IPS-18c (cell line): ENCODE measurements around the gene EPN2.

ENCODE experiments used
- H3K4me3 ChIP-seq: 2 replicates; pipeline ENCODE4 v1.7.0; 2013; ENCODE audit warnings: low read depth, mild to moderate bottlenecking, low read length, moderate library complexity; ENCODE audit not compliant: insufficient read depth
- H3K9me3 ChIP-seq: one replicate; pipeline ENCODE4 v1.6.1; 2013; ENCODE audit warnings: mild to moderate bottlenecking, low read length, moderate library complexity; ENCODE audit not compliant: control insufficient read depth, insufficient read depth

EPN2 gene

DNA sequence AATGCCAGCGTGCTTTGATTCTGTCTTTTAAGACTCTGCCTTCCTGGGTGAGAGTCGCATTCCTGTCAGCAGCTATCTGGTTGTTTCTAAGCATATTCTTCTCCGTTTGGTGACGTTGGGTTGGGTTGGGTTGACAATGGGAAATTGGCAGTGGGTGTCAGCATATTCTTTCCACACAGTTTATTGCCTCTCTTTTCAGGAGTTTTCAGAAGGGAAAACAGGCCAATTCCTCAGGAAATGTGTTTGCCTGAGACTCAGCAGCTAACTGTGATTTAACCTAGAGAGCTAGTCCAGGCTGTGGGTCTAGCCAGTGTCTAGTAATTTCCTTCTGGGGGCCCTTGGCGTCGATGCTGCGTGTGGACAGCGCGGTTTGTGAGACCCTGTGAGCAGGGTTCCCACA is 21.2 kb downstream of the EPN2 start:
- Histone ChIP-seq H3K4me3 (no peak overlapping the region), H3K9me3 (no peaks in the 10 kb centered on the region)

DNA sequence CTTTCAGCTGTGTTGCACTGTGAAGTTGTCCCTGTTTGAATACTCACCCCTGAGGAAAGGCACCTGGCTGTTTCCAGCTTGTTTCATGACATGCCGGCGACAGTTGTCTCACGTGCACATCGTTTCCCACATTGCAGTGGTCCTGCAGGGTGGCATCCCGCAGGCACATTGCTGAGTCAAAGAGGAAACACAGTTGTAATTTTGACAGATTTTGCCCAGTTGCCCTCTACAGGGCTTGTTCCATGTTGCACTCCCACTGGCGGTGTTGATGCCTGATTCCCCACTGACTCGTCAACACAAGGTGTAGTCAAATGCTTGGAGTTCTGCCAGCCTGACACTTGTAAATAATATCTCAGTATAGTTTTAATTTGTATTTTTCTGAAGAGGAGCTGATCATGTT is 23.8 kb downstream of the EPN2 start:
- no peaks in the 10 kb centered on the region for H3K9me3 ChIP-seq
- H3K4me3 ChIP-seq = no peak overlapping the region

DNA sequence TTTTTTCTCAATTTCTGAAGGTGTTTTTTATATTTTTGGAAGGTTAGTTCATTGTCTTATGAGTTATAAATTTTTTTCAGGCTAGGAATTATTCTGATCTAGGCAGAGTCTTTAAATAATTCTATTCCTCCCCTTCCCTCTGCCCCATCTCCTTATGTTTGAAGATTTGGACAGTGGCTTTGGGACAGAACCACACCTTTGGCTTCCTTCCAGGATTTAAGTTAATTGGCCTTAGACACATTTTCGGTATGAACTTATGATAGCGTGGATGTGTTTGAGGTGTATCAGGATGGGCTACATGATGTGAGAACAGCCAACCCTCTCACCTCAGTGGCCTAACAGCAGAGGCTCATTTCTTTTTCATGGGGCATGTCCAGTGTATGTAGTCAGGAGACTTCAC is 24.3 kb downstream of the EPN2 start:
- H3K4me3 ChIP-seq = no peak overlapping the region
- H3K9me3 ChIP-seq = no peaks in the 10 kb centered on the region

DNA sequence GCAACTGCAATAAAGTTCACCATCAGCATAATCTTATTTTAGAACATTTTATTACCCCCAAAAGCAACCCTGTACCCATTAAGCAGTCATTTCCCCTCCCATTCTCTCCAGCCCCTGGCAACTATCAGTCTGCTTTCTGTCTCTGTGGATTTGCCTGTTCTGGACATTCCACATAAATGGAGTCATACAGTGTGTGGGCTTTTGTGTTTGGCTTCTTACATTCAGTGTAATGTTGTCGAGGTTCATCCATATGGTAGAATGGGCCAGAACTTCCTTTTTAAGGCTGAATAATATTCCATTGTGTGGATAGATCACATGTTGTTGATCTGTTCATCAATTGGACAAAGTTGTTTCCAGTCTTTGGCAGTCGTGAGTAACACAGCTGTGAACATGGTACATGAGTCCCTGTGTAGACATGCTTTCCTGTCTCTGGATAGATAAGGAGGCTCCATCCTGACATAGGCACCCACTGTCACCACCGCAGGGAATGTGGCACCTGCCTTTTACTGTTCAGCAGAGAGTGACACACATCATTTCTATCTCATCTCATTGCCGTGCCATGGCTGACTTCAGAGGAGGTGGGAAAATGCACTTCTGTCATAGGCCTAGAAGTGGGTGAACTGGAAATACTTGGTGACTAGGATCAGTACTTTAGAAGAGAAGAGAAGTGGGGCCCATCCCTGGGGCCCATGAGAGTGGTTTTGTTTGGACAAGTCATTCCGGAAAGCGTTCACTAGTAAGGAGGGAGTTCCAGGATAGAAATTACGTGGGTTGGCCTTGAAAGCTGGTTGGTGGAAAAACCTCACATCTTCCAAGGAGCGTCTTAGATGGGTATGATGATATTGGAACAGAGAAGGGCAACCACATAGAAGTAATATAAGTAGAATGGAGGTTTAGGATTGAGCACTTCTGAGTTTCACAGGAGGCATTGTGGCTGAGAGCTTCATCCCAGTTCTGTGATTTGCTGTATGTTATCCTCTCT is 25.8 kb downstream of the EPN2 start:
- Histone ChIP-seq H3K4me3 (no peak overlapping the region), H3K9me3 (no peaks in the 10 kb centered on the region)

DNA sequence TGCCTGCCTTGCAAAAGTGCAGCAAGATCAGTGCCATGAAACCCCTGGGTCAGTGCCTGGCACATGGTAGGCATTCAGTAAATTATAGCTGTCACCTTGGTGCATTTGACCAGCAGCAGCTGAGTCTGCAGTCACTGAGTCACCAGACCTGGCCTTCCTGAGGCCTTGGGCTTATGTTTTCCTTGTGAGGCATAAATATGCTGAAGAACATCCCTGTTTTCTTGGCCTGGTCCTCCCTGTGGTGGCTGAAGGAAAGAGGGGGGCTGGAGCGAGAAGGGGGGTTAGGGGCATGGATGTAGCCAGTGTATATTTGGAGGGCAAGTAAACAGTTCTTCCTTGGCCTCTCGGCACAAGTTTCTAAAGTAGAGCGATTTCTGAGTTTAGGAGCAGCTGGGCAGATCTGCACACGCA is 26.5 kb downstream of the EPN2 start:
- no peaks in the 10 kb centered on the region for H3K9me3 ChIP-seq
- no peak overlapping the region for H3K4me3 ChIP-seq

DNA sequence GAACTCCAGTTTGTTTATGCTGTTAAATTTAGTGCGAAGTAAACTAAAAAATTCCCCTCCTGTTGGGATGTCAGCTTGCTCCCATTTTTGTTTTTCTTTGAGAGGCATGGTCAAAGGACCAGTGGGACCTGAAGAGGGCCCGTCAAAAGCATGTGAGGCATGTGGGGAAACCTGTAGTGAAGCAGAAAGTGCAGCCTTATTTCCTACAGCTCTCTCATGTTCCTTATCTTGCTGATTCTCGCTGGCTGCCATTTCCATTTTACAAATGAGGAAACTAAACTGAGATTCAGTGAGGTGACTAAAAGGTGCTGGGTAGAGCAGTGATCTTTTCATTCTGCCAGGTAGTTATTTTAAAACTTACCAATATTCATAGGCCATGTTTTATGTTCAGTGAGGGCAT is 27.1 kb downstream of the EPN2 start:
- H3K4me3 ChIP-seq = no peak overlapping the region
- no peaks in the 10 kb centered on the region for H3K9me3 ChIP-seq

DNA sequence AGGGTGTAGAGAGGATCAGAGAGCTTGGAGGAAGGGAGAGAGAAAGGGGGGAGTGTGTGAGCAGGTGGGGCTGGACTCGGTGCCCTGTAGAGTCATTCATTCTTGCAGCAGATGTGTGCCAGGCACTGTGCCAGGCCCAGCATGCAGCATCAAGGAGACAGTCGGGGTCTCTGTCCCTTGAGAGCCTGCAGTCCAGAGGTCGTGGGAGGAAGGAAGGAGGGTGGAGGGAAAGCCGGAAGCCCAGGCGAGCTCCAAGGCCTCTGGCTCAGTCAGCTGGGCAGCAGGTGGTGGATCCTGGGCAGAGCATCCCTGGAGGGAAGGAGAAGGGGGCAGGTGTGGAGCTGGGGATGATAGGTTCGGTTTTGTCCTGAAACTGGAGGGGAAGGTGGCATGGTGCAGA is 27.5 kb downstream of the EPN2 start:
- Histone ChIP-seq H3K9me3 (no peaks in the 10 kb centered on the region), H3K4me3 (no peak overlapping the region)

DNA sequence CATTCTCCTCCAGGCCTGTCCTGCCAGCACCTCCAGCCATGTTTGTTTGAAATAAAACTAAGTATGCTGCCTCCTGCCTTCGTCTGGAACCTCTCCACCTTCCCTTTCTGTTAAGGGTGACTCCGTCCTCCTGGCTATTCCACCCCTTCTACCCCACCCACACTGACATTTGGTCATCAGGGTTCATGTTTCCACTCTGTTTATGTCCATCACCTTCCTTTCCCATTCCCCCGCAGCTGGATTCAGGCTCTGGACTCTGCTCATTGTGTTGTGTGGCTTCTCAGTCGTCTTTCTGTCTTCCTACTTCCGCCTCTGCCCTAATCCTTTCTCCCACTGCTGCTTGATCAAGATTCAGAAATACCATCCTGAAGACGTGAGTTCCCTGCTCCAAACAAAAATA is 28.6 kb downstream of the EPN2 start:
- Histone ChIP-seq H3K9me3 (no peaks in the 10 kb centered on the region), H3K4me3 (no peak overlapping the region)

DNA sequence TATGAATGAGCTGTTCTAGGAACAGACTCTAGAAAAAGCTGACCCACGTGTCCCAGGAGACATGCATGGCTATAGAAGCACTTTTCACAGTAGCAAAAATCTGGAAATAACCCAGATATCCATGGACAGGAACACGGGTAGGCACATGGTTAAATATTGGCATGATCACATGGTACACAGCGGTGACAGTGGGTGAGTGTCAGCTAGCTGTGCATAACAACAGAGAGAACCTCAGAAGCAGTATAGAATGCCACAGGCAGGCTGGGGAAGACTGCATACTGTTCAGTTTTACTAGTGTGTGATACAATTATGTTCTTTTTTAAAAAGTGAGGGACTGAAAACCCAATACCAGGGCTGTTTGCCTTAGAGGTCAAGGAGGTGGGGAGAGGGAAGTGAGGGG is 31.4 kb downstream of the EPN2 start:
- Histone ChIP-seq H3K9me3 (no peaks in the 10 kb centered on the region), H3K4me3 (no peak overlapping the region)

DNA sequence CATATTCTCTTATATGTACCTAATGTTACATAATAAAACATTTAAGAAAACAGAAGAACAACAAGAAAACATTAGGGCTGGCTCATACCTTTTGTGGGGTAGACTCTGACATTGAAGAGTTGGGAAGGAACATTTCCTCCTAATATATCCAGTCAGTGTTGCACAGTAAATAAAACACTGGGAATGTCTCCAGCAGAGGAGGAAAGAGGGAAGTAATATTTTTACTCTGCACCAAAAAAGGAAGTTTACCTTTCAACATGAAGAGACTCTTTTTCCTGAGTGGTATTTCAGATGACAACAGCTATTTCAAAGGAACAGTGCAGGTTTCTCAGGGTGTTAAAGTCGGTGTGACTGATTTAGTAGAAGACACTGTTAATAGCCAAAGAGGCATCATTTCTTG is 31.9 kb downstream of the EPN2 start:
- Histone ChIP-seq H3K4me3 (no peak overlapping the region), H3K9me3 (no peaks in the 10 kb centered on the region)

DNA sequence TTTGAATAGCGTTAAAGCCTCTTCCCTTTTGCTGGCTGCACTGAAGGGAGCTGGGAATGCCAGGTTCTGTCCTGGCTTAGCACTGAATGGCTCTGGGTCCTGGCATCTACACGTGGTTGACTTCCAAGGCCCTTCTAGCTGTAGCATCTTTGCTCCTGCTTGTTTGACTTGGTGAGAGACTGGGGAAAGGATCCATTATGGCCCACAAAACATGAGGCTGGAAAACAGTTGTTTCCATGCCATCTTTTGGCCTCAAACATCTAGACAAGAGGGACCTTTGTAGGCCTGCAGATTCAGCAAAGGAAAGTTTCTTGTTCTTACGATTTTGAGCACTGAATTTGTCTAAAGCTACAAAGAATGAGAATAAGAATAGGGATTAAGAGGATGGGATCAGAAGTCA is 32.5 kb downstream of the EPN2 start:
- Histone ChIP-seq H3K4me3 (no peak overlapping the region), H3K9me3 (no peaks in the 10 kb centered on the region)

DNA sequence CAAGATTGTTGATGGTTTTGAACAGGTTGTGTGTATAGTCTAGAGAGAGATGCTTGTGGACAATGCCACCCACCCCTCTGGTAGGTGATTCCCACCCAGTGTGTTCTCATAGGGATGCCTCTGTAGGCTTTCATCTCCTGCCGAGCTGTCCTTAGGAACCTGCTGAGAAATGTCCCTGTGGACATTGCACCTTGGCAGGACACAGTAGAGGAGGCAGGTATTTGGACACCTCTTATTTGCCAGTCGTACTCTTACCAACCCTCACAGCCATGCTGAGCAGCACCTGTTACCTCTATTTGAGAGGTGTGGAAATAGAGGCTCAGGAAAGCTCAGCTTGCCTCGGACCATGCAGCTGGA is 33.2 kb downstream of the EPN2 start:
- H3K4me3 ChIP-seq = no peak overlapping the region
- no peaks in the 10 kb centered on the region for H3K9me3 ChIP-seq

DNA sequence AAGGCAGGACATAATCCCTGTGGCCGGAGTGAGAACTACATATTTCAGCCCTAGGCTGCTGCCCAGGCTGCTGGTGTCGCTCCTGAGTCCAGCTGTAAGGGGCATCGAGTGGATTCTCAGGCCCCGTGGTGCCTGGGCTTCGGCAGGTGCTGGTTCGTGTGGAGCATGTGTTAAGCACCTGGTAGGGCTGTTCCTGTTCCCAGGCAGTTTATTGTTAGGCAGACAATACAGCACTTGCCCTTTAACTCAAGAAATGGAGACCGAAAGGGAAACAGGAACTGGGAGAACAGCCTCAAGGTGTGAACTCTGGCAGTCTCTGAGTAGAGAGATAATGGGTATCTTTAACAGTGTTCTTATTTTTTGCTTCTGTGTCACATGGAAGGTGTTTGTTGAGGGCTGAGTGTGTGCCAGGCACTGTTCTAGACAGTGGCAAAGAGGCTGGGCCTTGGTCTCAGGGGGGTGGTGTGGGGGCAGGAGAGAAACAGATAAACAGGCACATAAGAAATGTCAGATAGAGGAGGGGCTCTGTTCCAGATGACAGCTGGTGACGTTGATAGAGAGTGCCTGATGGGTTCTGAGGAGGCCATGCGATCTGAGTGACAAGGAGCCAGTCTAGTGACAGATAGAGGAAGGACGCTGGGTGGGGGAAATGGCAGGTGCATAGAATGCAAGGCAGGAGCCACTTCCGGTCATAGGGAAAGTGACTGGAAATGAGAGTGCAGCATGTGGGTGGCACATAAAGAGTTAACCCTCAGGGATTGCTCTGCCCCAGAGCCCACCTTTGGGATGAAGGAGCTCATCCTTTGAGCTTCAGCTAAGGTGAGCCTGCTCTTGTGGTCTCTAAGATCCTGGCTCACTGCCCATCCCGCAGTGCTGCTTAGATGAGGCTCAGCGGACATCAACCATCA is 33.8 kb downstream of the EPN2 start:
- H3K4me3 ChIP-seq = no peak overlapping the region

DNA sequence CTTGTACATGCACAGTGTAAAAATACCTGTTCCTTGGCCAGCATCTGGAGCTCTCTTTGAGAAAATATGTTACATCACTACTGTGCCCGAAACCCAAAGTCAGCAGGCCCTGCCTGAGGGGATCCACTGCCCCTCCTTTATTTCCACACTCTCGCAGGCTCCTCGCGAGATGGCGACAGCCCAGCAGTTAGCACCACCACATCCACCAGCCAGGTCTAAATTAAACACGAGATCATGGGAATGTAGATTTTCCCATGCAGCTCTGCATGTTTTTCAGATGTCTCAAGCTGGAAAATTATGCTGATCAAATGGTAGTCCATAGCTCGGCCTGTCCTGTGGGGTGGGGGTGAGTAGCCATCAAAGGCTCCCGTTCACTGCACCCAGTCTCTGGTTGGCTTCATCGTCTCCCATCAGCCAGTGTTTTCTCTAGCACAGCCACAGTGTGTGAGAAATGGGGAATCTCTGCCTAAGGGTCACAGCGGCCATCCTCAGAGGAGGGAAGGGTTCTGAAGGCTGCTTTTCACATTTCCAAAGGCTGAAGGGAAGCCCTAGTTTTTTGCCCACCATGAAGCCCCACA is 34.7 kb downstream of the EPN2 start:
- no peak overlapping the region for H3K4me3 ChIP-seq
- H3K9me3 ChIP-seq = no peaks in the 10 kb centered on the region

More for the DNA sequence above, 33.8 kb downstream of the EPN2 start:
- no peaks in the 10 kb centered on the region for H3K9me3 ChIP-seq

DNA sequence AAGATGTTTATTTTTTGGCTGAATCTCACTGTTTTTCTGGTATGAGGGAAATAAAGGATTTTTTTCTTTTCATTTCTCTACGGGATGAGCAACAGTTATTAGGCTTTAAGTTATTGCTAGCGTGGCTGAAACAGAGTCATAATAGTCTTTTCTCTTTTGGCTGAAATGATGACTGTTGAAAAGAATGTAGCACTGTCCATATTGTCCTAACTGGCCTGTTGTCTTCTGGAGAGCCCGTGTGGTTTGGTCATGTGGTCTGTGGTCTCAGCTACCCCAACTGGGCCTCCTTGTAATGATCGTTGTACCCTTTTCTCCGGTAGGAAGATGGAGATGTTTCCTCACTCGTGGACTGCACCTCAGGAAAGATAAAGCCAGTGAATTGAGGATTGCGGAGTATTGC is 36.6 kb downstream of the EPN2 start:
- Histone ChIP-seq H3K9me3 (no peaks in the 10 kb centered on the region), H3K4me3 (no peak overlapping the region)

DNA sequence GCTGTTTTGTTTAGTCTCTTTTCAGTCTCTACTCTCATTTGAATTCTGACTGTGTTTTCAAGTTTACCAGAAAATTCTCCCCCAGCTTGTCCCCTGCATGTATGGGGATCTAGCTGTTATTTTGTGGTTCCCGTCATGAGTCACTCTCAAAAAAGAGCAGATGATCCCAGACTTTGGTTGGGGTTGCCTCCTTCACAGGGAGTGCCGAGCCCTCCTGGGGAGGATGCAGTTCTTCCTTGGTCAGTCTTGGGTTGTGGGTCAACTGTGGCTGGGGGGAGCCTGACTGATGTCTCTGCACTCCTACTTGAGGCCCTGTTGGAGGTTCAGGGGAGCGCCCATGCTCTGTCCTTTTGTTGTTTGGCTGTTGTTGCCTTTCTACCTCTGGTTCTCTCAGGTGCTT is 37.7 kb downstream of the EPN2 start:
- Histone ChIP-seq H3K4me3 (no peak overlapping the region), H3K9me3 (no peaks in the 10 kb centered on the region)

DNA sequence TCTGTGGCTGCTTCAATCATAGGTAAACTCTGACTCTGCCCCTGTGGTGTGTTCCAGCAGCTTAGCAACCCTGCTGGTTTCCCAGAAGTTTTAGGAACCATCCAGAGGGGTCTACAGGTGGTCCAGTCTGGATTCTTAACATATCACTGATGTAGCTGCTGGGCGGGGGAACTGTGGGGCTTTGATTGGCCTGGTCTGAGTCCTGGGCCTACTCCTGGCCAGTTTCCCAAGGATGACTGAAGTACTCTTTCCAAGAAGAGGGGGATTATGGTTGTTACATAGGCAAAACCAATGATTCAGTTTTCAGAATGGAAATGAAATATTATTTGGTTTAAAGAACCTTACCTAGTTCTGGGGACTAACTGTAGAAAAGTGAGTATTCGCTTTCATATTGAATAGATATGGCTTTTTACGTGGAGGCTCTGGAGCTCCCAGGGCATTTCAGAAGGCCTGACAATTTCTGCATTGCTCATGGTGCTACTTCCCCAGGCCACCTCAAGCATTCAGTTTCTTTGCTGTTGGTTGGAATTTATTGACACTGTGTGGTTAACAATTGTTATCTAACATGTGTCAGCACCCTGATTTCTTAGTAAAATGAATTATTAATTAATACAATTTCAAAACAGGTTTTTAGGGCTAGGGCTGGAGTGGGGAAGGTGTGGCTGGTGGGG is 38.4 kb downstream of the EPN2 start:
- H3K4me3 ChIP-seq = no peak overlapping the region
- H3K9me3 ChIP-seq = no peaks in the 10 kb centered on the region
